Testis (tissue), 2 donors: ENCODE data around the gene ITPRID1.

Experiments
- CTCF ChIP-seq, 3 experiments: fragments of 450-650 bp in 2 of 3; fragments of 200-600 bp in 1 of 3; sonication (generic) in 1 of 3; IDR thresholded peaks; one replicate each; pipeline ENCODE4 v1.5.1; 2016 to 2019; ENCODE audit warnings: antibody characterized with exemption in 3 of 3, mild to moderate bottlenecking in 2 of 3, moderate library complexity in 1 of 3
- POLR2A ChIP-seq: fragments of 450-650 bp; IDR thresholded peaks from one replicate; pipeline ENCODE4 v1.6.1; 2017; ENCODE audit warnings: antibody characterized with exemption, mild to moderate bottlenecking, moderate library complexity

GRCh38 chr7:31563522-31563921, 49.6 kb downstream of the ITPRID1 start:
- no peak for TF ChIP-seq CTCF (IDR thresholded peaks at IDR 0.05)
- TF ChIP-seq POLR2A, result no peak
